ENCODE results near the gene ZNF512B.
"Not testable (repeated sequence)": the region's sequence is repeated elsewhere in the genome, so short reads cannot be mapped to it uniquely, and the experiment has no call there.

- not testable (repeated sequence) for TF ChIP-seq CTCF, POLR2A (IDR thresholded peaks at IDR 0.05)
These were observed 2.2 kb upstream of the ZNF512B start for GRCh38 chr20:63971960-63972311.

Data from vagina (tissue), 2 donors.